SU-DHL-6 (cell line): Measurements from ENCODE around the gene ZP3.

Experiments used
- H2AFZ ChIP-seq: fragments of 200-600 bp; sonication (generic); 2 replicates; pipeline ENCODE4 v1.6.1; 2014; ENCODE audit warnings: low read depth, mild to moderate bottlenecking, moderate library complexity, mixed read lengths, antibody characterized with exemption, low read length; ENCODE audit not compliant: severe bottlenecking
- H3F3A ChIP-seq: fragments of 200-600 bp; shearing (Covaris generic); 2 replicates; pipeline ENCODE4 v1.6.0; 2016; ENCODE audit warnings: antibody characterized with exemption, mild to moderate bottlenecking; ENCODE audit not compliant: insufficient read depth
- H3K27ac ChIP-seq: fragments of 200-600 bp; sonication (generic); 2 replicates; pipeline ENCODE4 v1.5.1; 2016; ENCODE audit warnings: low read depth, mild to moderate bottlenecking, low read length, moderate library complexity, mixed read lengths
- H3K27me3 ChIP-seq: fragments of 200-600 bp; sonication (generic), shearing (Covaris generic); 2 replicates; pipeline ENCODE4 v1.6.0; 2014; ENCODE audit warnings: mild to moderate bottlenecking, low read length
- H3K36me3 ChIP-seq: fragments of 200-600 bp; sonication (generic); 2 replicates; pipeline ENCODE4 v1.6.1; 2014; ENCODE audit warnings: mild to moderate bottlenecking, low read length, mixed read lengths
- H3K4me2 ChIP-seq: fragments of 300-600, 200-600 bp; shearing (Covaris generic), sonication (generic); 2 replicates; pipeline ENCODE4 v1.6.0; 2014; ENCODE audit warnings: low read length, low read depth, mild to moderate bottlenecking; ENCODE audit not compliant: poor library complexity, severe bottlenecking
- H3K4me3 ChIP-seq: fragments of 200-600 bp; sonication (generic); 2 replicates; pipeline ENCODE4 v1.5.1; 2014; ENCODE audit warnings: antibody characterized with exemption, low read length, mild to moderate bottlenecking, mixed read lengths; ENCODE audit not compliant: insufficient read depth, poor library complexity, severe bottlenecking
- H3K79me2 ChIP-seq: fragments of 200-600 bp; sonication (generic); 2 replicates; pipeline ENCODE4 v1.6.1; 2014; ENCODE audit warnings: mild to moderate bottlenecking, low read length, moderate library complexity; ENCODE audit not compliant: insufficient read depth
- H3K9ac ChIP-seq: fragments of 200-600 bp; sonication (generic); 2 replicates; pipeline ENCODE4 v1.7.0; 2014; ENCODE audit warnings: mild to moderate bottlenecking, low read length
- H3K9me2 ChIP-seq: fragments of 200-600 bp; sonication (generic); replicated peaks from 2 replicates; pipeline ENCODE4 v1.6.1; 2014; ENCODE audit warnings: low read length; ENCODE audit not compliant: insufficient read depth
- H3K9me3 ChIP-seq: fragments of 200-600 bp; sonication (generic); 2 replicates; pipeline ENCODE4 v1.6.1; 2014; ENCODE audit warnings: low read length, mixed read lengths; ENCODE audit not compliant: insufficient read depth
- H4K20me1 ChIP-seq: fragments of 200-600 bp; sonication (generic); 2 replicates; pipeline ENCODE4 v1.6.1; 2014; ENCODE audit warnings: low read depth, mild to moderate bottlenecking, antibody characterized with exemption, low read length, moderate library complexity, mixed read lengths
- CTCF ChIP-seq: fragments of 200-600 bp; sonication (generic); IDR thresholded peaks from one replicate; pipeline ENCODE4 v1.5.1; 2017; ENCODE audit warnings: antibody characterized with exemption, mild to moderate bottlenecking, low read length, moderate library complexity; ENCODE audit not compliant: insufficient read depth, poor library complexity, severe bottlenecking
- EZH2phosphoT487 ChIP-seq: fragments of 200-600 bp; sonication (generic), shearing (Covaris generic); conservative IDR thresholded peaks from 2 replicates; pipeline ENCODE4 v1.6.1; 2018; ENCODE audit warnings: mild to moderate bottlenecking, antibody characterized with exemption, low read length, moderate library complexity, mixed read lengths

Gene ZP3

GRCh38 chr7:76390092-76390491 is 34.7 kb upstream of the ZP3 start:
- Histone ChIP-seq H4K20me1 (no peaks in the 10 kb centered on the region), H3K4me3 (no peak overlapping the region), H3K27ac (no peak overlapping the region), H3K9me3 (no peaks in the 10 kb centered on the region), H3K9me2 (no peaks in the 10 kb centered on the region), H3K27me3 (no peaks in the 10 kb centered on the region), H2AFZ (no peak overlapping the region), H3K79me2 (no peaks in the 10 kb centered on the region), H3F3A (no peaks in the 10 kb centered on the region), H3K4me2 (no peak overlapping the region), H3K9ac (no peak overlapping the region), H3K36me3 (no peaks in the 10 kb centered on the region)
- TF ChIP-seq CTCF (no peak), EZH2phosphoT487 (no peak)

- Histone ChIP-seq H3K9ac (peak overlapping the region; percentile 78), H3K27ac (no peak overlapping the region), H3K4me3 (peak overlapping the region; percentile 35), H3K9me2 (no peaks in the 10 kb centered on the region), H4K20me1 (no peaks in the 10 kb centered on the region), H3K4me2 (peak overlapping the region; percentile 64), H2AFZ (peak overlapping the region; percentile 78), H3K36me3 (no peaks in the 10 kb centered on the region), H3K9me3 (no peaks in the 10 kb centered on the region), H3K79me2 (no peaks in the 10 kb centered on the region), H3K27me3 (no peaks in the 10 kb centered on the region), H3F3A (no peaks in the 10 kb centered on the region)
- TF ChIP-seq CTCF (no peak), EZH2phosphoT487 (no peak)
Measured at GRCh38 chr7:76392531-76393115, 32.1 kb upstream of the ZP3 start.

GRCh38 chr7:76393116-76394031 is 31.4 kb upstream of the ZP3 start:
- Histone ChIP-seq H4K20me1 (no peaks in the 10 kb centered on the region), H3K9me2 (no peaks in the 10 kb centered on the region), H3K9ac (peak overlapping the region; percentile 78), H3K9me3 (no peaks in the 10 kb centered on the region), H3F3A (no peaks in the 10 kb centered on the region), H3K27ac (no peak overlapping the region), H3K79me2 (no peaks in the 10 kb centered on the region), H2AFZ (peak overlapping the region; percentile 94), H3K27me3 (no peaks in the 10 kb centered on the region), H3K36me3 (no peaks in the 10 kb centered on the region), H3K4me3 (peak overlapping the region; percentile 71), H3K4me2 (peak overlapping the region; percentile 64)
- TF ChIP-seq CTCF: no peak
- TF ChIP-seq EZH2phosphoT487: no peak
